Thoracic aorta (tissue), 2 donors: ENCODE data around the gene UTP14A. TPM values are rescaled to one million over a fixed set of nuclear protein-coding genes. Genes with fewer than 3 reads are reported as not detected.

Experiments
- ATAC-seq: fragments of 150-250 bp; one replicate; pipeline ENCODE4 v1.8.0; 2017; ENCODE audit warnings: low read depth; ENCODE audit not compliant: insufficient number of reproducible peaks, low FRiP score
- DNase-seq: peaks from one replicate; pipeline ENCODE4 v3.0.0-alpha.2; 2020; ENCODE audit warnings: low spot score
- H3K27ac ChIP-seq, 2 donors: fragments of 200-600 bp; sonication (generic); 1 replicate in 1 of 2; 2 replicates in 1 of 2; pipeline ENCODE4 v1.5.1; 2016; ENCODE audit warnings: mild to moderate bottlenecking in 2 of 2, moderate library complexity in 2 of 2
- H3K27me3 ChIP-seq: fragments of 200-600 bp; sonication (generic); replicated peaks from 2 replicates; pipeline ENCODE4 v1.6.0; 2016; ENCODE audit warnings: mild to moderate bottlenecking; ENCODE audit not compliant: insufficient read depth
- H3K36me3 ChIP-seq: fragments of 200-600 bp; sonication (generic); one replicate; pipeline ENCODE4 v1.5.1; 2016
- H3K4me1 ChIP-seq, 2 donors: fragments of 200-600 bp; sonication (generic); 1 replicate in 1 of 2; 2 replicates in 1 of 2; pipeline versions ENCODE4 v1.5.1 to v1.6.0; 2016; ENCODE audit warnings: low read depth in 2 of 2, mild to moderate bottlenecking in 1 of 2; ENCODE audit not compliant: control insufficient read depth in 1 of 2
- H3K4me3 ChIP-seq: fragments of 200-600 bp; sonication (generic); 2 replicates; pipeline ENCODE4 v1.5.1; 2016; ENCODE audit warnings: mild to moderate bottlenecking
- H3K9me3 ChIP-seq: fragments of 200-600 bp; sonication (generic); 2 replicates; pipeline ENCODE4 v1.5.1; 2016
- CTCF ChIP-seq: fragments of 200-600 bp; sonication (generic); IDR thresholded peaks from one replicate; pipeline ENCODE4 v1.5.1; 2019; ENCODE audit warnings: antibody characterized with exemption
- total RNA-seq, 2 donors: library from RNA; depleted of rRNA; stranded (reverse); fragments of >200 nt; gene quantifications; one replicate each; pipeline versions ENCODE4 v1.1.0 to v1.2.3, GENCODE V29; 2016

UTP14A gene
- total RNA-seq, 2 donors from 2014 or later, result 8.8 to 19.1 TPM

- ATAC-seq, result no peak
These were observed 25.0 kb downstream of the UTP14A start for GRCh38 chrX:129930941-129931410.

DNA sequence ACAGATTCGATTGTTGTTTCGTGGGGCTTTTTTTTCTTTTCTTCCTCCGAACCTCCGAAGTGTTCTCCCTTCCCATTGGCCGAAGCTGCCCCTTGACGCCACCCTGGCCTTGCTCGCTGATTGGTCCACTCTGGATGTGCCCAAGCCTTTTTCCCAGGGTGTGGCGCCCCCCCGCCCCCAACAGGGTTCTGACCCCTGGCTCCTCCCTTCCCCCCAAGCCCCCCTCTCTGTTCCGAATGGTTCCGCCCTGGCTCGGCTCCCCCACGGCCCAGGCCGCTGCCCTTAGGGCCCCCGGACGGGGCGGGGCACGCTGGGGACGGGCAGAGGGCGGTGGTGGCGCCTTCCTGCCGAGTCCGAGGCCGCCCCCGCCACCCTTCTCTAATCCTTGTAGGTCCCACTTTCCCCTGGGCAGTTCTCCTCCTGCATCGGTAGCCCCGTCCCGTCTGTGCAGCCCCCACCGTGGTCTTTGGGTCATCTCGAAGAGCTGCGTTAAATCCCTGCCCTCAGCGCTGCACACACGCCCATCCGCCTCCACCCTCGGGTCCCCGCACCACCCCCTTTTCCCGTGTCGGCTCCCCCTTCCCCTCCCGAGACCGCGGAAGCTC lies 25.5 kb downstream of the UTP14A start:
- Histone ChIP-seq H3K9me3 (no peaks in the 10 kb centered on the region), H3K36me3 (no peaks in the 10 kb centered on the region), H3K4me3 (peak overlapping the region; percentile 77), H3K27ac (peak overlapping the region; percentile 74 to 82), H3K4me1 (no peaks in the 10 kb centered on the region), H3K27me3 (no peaks in the 10 kb centered on the region)
- no peak for TF ChIP-seq CTCF
- ATAC-seq (peak; percentile 88), DNase-seq (peak; percentile 74)

More at GRCh38 chrX:129930941-129931410, 25.0 kb downstream of the UTP14A start:
- H3K4me1 ChIP-seq, result no peaks in the 10 kb centered on the region
- no peaks in the 10 kb centered on the region for H3K27me3 ChIP-seq
- H3K9me3 ChIP-seq, result no peaks in the 10 kb centered on the region
- peak overlapping the region; percentile 77 for H3K4me3 ChIP-seq
- DNase-seq, result no peak
- H3K36me3 ChIP-seq, result no peaks in the 10 kb centered on the region
- H3K27ac ChIP-seq, result peak overlapping the region; percentile 73 to 74
- TF ChIP-seq CTCF, result no peak

GRCh38 chrX:129932016-129932820 lies 26.3 kb downstream of the UTP14A start:
- peak overlapping the region; percentile 74 to 82 for H3K27ac ChIP-seq
- peak overlapping the region; percentile 77 for H3K4me3 ChIP-seq
- no peaks in the 10 kb centered on the region for H3K9me3 ChIP-seq
- ATAC-seq (peak; percentile 75), DNase-seq (peak; percentile 73)
- no peak for TF ChIP-seq CTCF
- no peaks in the 10 kb centered on the region for H3K27me3 ChIP-seq
- no peaks in the 10 kb centered on the region for H3K36me3 ChIP-seq
- no peaks in the 10 kb centered on the region for H3K4me1 ChIP-seq

DNA sequence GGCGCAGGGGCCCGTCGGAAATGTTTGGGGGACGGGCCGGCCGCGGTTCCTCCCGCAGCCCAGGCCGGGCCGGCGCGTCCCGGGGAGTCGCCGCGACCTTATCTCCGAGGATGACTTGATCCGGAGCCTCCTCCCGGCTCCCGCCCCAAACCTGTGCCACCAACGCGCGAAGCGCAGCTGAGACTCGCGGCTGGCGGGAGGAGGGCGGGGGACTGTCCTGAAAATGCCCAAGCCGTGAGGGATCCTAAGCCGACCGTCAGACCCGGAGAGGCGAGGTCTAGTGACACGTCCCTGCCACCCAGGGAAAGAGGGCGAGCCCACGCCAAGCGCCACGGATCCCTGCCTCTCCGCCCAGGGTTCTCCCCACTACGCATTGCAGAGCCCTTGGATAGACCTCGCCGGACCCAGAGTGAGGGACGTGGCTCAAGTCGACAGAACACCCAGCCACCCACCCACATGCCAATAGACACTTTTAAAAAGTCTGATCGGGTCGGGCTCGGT lies 26.9 kb downstream of the UTP14A start:
- Histone ChIP-seq H3K4me3 (peak overlapping the region; percentile 77), H3K9me3 (no peaks in the 10 kb centered on the region), H3K36me3 (no peaks in the 10 kb centered on the region), H3K27ac (peak overlapping the region in 1 of 2 donors; percentile 35), H3K27me3 (no peaks in the 10 kb centered on the region), H3K4me1 (no peaks in the 10 kb centered on the region)
- ATAC-seq, result no peak
- TF ChIP-seq CTCF, result no peak
- no peak for DNase-seq

- ATAC-seq (no peak), DNase-seq (no peak)
- Histone ChIP-seq H3K27ac (no peak overlapping the region), H3K4me3 (no peak overlapping the region), H3K4me1 (no peaks in the 10 kb centered on the region), H3K36me3 (no peaks in the 10 kb centered on the region), H3K9me3 (no peaks in the 10 kb centered on the region), H3K27me3 (no peaks in the 10 kb centered on the region)
- TF ChIP-seq CTCF, result no peak
These were observed 27.7 kb downstream of the UTP14A start for GRCh38 chrX:129933700-129934099.
